HEK293T (cell line): ENCODE data around the gene GPALPP1.

Source experiments
- ARNT ChIP-seq: fragments of 450-650 bp; IDR thresholded peaks from 2 replicates; pipeline ENCODE4 v1.6.1; 2017; ENCODE audit warnings: mild to moderate bottlenecking
- BHLHE40 ChIP-seq: fragments of 450-650 bp; IDR thresholded peaks from 2 replicates; pipeline ENCODE4 v1.6.1; 2016; ENCODE audit warnings: mild to moderate bottlenecking, moderate library complexity, borderline replicate concordance
- ELF4 ChIP-seq: fragments of 450-650 bp; IDR thresholded peaks from 2 replicates; pipeline ENCODE4 v1.6.1; 2017; ENCODE audit warnings: antibody characterized with exemption
- FOXK2 ChIP-seq: fragments of 450-650 bp; IDR thresholded peaks from 2 replicates; pipeline ENCODE4 v1.6.1; 2016; ENCODE audit warnings: mild to moderate bottlenecking
- FOXM1 ChIP-seq: fragments of 450-650 bp; IDR thresholded peaks from 2 replicates; pipeline ENCODE4 v1.6.1; 2017; ENCODE audit warnings: mild to moderate bottlenecking, borderline replicate concordance
- LEF1 ChIP-seq: fragments of 450-650 bp; IDR thresholded peaks from 2 replicates; pipeline ENCODE4 v1.6.1; 2017; ENCODE audit warnings: mild to moderate bottlenecking, borderline replicate concordance
- NFRKB ChIP-seq: fragments of 450-650 bp; IDR thresholded peaks from 2 replicates; pipeline ENCODE4 v1.6.1; 2016; ENCODE audit warnings: mild to moderate bottlenecking, moderate library complexity
- TF ChIP-seq, protein P1 (sequence below): fragments of 450-650 bp; IDR thresholded peaks from 2 replicates; pipeline ENCODE4 v1.6.1; 2016

DNA sequence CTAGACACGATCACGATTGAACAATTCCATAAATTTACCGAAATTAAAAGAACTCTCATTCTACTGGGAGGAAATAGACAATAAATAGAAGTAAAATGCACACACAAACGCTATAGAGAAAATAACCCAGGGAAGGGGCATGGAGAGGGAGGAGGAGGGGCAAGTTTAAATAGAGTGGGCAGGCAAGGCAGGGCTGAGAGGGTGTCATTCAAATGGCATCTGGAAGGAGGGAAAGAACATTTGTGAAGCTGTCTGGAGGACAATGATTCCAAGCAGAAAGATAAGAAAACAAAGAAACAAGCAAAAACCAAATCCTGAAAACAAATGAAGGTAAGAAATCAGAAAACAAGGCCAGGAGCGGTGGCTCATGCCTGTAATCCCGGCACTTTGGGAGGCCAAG is 85.4 kb downstream of the GPALPP1 start:
- TF ChIP-seq NFRKB (no peak), ARNT (no peak), LEF1 (no peak), BHLHE40 (no peak), FOXK2 (no peak), ELF4 (no peak), FOXM1 (no peak)
- TF ChIP-seq, protein P1, sequence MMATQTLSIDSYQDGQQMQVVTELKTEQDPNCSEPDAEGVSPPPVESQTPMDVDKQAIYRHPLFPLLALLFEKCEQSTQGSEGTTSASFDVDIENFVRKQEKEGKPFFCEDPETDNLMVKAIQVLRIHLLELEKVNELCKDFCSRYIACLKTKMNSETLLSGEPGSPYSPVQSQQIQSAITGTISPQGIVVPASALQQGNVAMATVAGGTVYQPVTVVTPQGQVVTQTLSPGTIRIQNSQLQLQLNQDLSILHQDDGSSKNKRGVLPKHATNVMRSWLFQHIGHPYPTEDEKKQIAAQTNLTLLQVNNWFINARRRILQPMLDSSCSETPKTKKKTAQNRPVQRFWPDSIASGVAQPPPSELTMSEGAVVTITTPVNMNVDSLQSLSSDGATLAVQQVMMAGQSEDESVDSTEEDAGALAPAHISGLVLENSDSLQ = no peak
